ENCODE measurements around the gene TTC39C.
A peak's percentile ranks its signal among the peaks of the same experiment; 100 is the strongest.
"Not testable (repeated sequence)": the region's sequence is repeated elsewhere in the genome, so short reads cannot be mapped to it uniquely, and the experiment has no call there.

Gene TTC39C

GRCh38 chr18:24043403-24043802 is 28.8 kb downstream of the TTC39C start:
- DNase-seq (ENCODE audit: low read depth, low spot score) = no peak
- H3K4me3 ChIP-seq (ENCODE audit: low read length) = no peak overlapping the region

- no peak overlapping the region for H3K4me3 ChIP-seq (ENCODE audit: low read length)
- no peak for DNase-seq (ENCODE audit: low read depth, low spot score)
Observed at GRCh38 chr18:24048261-24048660, 33.7 kb downstream of the TTC39C start.

- DNase-seq (ENCODE audit: low read depth, low spot score) = no peak
- H3K4me3 ChIP-seq (ENCODE audit: low read length) = no peak overlapping the region
Observed at GRCh38 chr18:24049142-24049541, 34.6 kb downstream of the TTC39C start.

- H3K4me3 ChIP-seq (ENCODE audit: low read length) = no peak overlapping the region
- DNase-seq (ENCODE audit: low read depth, low spot score) = no peak
Observed at GRCh38 chr18:24051031-24051947, 36.7 kb downstream of the TTC39C start.

GRCh38 chr18:24052053-24052452 is 37.5 kb downstream of the TTC39C start:
- H3K4me3 ChIP-seq (ENCODE audit: low read length) = no peak overlapping the region
- no peak for DNase-seq (ENCODE audit: low read depth, low spot score)

DNA sequence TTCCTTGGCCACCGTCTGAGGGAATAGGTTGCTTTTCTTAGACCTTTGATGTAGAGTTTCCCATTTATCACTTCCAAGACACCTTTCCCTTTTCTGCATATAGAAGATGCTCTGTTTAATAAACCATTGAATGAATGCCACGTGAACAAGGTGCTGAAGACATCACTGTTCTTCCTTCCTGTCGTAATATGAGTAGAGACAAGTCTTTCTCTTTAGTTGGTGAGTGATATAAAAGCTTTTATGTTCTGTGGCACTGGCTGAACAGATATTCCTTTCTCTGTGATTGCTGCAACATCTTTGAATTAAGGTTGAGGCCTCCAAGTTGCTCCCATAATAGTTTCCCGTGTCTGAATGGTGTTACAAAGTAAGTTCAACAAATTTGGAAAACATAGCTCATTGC is 38.7 kb downstream of the TTC39C start:
- DNase-seq (ENCODE audit: low read depth, low spot score) = no peak
- H3K4me3 ChIP-seq (ENCODE audit: low read length) = no peak overlapping the region

GRCh38 chr18:24054130-24054529 is 39.6 kb downstream of the TTC39C start:
- H3K4me3 ChIP-seq (ENCODE audit: low read length) = no peak overlapping the region
- DNase-seq (ENCODE audit: low read depth, low spot score) = no peak

DNA sequence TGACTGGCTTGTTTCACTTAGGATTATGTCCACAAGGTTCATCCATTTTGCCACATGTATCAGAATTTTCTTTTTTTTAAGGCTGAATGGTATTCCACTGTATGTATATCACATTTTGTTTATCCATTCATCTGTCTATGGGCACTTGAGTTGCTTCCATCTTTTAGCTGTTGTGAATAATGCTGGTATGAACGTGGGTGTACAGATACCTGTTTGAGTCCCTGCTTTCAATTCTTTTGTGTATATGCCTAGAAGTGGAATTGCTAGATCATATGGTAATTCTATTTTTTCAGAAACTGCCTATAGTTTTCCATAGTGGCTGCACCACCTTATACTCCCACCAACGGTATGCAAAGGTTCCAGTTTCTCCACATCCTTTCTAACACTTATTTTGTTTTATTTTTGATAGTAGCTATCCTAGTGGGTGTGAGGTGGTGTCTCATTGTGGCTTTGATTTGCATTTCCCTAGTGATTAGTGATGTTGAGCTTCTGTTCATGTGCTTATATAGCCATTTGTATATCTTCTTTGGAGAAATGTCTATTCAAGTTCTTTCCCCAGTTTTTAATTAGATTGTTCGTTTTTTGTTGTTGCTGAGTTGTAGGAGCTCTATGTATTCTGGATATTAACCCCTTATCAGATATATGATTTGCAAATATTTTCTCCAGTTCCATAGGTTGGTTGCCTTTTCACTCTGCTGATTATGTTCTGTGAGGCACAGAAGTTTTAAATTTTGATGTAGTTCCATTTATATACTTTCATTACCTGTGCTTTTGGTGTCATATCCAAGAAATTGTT is 40.7 kb downstream of the TTC39C start:
- no peak for DNase-seq (ENCODE audit: low read depth, low spot score)
- H3K4me3 ChIP-seq (ENCODE audit: low read length) = no peak overlapping the region

DNA sequence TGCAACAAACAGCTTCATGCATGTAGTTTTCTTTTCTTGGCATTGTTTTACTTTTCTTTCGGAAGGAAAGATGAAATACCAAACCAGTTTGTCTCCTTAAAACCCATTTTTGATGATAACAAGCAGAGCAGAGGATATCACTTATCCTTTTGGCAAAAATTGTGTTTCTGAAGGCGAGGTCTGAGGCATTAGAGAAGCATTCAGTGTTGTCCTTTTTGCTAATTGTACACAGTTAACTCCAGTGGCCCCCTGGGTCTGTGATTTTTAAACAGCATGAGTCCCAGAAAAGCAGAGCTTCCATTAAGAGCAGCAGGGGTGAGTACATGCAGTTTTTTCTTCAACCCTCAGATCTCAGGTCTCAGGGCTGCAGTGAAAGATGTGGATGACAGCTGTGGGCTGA is 41.3 kb downstream of the TTC39C start:
- DNase-seq (ENCODE audit: low read depth, low spot score) = no peak

DNA sequence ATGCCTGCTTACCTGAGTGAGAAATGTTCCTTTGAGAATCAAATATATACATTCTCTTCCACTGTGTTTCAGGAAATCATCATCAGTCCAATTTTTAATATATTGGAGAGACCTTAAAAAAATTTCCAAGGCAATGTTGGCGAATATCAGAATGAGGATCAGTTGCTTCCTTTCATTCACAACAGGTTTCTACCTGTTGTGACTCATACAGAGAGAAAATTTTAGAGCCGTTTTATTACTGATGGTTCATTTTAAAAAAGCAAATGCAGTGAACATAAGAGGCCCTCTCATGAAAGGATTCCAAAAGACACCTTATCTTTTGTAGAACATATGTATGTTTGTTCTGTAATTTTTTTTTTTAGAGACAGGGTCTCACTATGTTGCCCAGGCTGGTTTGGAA is 42.0 kb downstream of the TTC39C start:
- DNase-seq (ENCODE audit: low read depth, low spot score) = no peak
- no peak overlapping the region for H3K4me3 ChIP-seq (ENCODE audit: low read length)

More for the DNA sequence above, 41.3 kb downstream of the TTC39C start:
- no peak overlapping the region for H3K4me3 ChIP-seq (ENCODE audit: low read length)

DNA sequence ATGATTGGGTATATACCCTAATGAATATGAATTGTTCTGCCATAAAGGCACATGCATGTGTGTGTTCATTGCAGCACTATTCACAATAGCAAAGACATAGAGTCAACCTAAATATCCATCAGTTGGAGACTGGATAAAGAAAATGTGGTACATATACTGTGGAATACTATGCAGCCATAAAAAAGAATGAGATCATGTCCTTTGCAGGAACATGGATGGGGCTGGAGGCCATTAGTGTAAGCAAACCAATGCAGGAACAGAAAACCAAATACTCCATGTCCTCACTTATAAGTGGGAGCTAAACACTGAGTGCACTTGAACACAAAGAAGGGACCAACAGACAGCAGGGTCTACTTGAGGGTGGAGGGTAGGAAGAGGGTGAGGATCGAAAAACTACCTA is 43.2 kb downstream of the TTC39C start:
- H3K4me3 ChIP-seq (ENCODE audit: low read length) = no peak overlapping the region
- DNase-seq (ENCODE audit: low read depth, low spot score) = no peak

DNA sequence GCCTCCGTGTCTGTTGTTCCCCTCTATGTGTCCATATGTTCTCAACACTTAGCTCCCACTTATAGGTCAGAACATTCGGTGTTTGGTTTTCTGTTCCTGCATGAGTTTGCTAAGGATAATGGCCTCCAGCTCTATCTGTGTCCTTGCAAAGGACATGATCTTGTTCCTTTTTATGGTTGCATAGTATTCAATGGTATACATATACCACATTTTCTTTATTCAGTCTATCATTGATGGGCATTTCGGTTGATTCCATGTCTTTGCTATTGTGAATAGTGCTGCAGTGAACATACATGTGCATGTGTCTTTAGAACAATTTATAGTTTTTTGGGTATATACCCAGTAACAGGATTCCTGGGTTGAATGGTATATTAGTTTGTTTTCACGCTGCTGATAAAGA is 44.8 kb downstream of the TTC39C start:
- not testable (repeated sequence) for H3K4me3 ChIP-seq (ENCODE audit: low read length); DNase-seq (ENCODE audit: low read depth, low spot score)

- H3K4me3 ChIP-seq (ENCODE audit: low read length) = no peak overlapping the region
- no peak for DNase-seq (ENCODE audit: low read depth, low spot score)
Observed at GRCh38 chr18:24060644-24061043, 46.1 kb downstream of the TTC39C start.

DNA sequence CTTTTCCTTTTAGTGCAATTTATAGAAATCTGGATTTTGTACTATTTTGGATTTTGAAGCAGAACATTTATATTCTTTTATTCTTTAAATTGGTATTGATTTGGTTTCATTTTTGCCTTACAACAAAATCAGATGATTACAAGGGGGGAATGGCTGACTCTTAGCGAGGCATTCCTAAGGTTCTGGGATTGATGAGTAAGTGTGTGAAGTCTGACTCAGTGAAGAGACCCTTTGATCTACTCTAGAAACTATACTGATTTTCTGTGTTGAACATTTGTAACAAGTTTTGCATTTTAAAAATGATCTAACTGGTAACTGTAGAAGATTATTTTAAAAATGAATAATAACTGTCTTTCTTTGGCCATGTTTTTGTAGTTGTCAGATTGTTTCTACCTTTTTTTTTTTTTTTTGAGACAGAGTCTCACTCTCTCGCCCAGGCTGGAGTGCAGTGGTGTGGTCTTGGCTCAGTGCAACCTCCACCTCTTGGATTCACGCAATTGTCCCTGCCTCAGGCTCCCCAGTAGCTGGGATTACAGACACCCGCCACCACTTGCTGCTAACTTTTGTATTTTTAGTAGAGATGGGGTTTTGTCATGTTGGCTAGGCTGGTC is 48.7 kb downstream of the TTC39C start:
- DNase-seq (ENCODE audit: low read depth, low spot score) = no peak
- no peak overlapping the region for H3K4me3 ChIP-seq (ENCODE audit: low read length)

- no peak for DNase-seq (ENCODE audit: low read depth, low spot score)
- H3K4me3 ChIP-seq (ENCODE audit: low read length) = no peak overlapping the region
Observed at GRCh38 chr18:24064391-24065100, 50.0 kb downstream of the TTC39C start.

GRCh38 chr18:24065906-24066305 is 51.4 kb downstream of the TTC39C start:
- H3K4me3 ChIP-seq (ENCODE audit: low read length) = no peak overlapping the region
- no peak for DNase-seq (ENCODE audit: low read depth, low spot score)

DNA sequence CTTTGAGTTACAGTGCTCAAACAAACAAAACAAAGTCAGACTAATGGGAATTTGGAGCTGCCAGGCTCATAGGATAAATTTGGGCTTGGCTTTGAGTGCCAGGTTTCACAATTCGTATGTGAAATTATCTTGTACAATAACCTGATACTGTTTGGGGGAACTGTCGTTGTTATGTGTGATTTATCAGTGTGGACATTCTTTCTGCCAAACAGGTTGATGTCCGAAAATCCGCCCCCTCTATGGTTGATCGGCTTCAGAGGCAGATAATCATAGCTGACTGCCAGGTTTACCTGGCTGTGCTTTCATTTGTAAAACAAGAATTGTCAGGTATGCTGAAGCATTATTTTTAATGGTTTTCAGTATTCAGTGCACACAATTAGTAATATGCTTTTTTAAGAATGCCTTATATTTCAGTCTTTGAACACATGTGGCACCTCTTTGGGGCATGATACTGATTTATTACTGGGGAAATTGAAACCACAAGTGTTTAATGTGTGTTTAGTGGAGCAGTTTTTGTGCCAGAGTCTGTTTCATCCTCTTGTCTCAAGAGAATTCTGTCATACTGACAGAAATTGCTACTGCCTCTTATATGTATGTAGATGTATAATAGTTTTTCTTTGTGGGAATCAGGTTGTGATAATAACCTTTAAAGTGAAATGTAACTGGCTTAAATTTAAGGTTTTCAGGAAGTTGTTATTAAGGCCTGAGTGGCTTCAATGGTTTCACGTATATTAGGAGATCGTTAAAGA is 54.6 kb downstream of the TTC39C start:
- no peak overlapping the region for H3K4me3 ChIP-seq (ENCODE audit: low read length)

GRCh38 chr18:24071029-24071428 is 56.5 kb downstream of the TTC39C start:
- no peak for DNase-seq (ENCODE audit: low read depth, low spot score)
- no peak overlapping the region for H3K4me3 ChIP-seq (ENCODE audit: low read length)

More for the DNA sequence above, 54.6 kb downstream of the TTC39C start:
- DNase-seq (ENCODE audit: low read depth, low spot score) = peak; percentile 56

- DNase-seq (ENCODE audit: low read depth, low spot score) = no peak
Observed at GRCh38 chr18:24071779-24072178, 57.2 kb downstream of the TTC39C start.

More at GRCh38 chr18:24071779-24072178, 57.2 kb downstream of the TTC39C start:
- no peak overlapping the region for H3K4me3 ChIP-seq (ENCODE audit: low read length)

Measured in Jurkat, Clone E6-1 (cell line).